Endothelial cell of umbilical vein (primary cell): ENCODE measurements around the gene GPR183. TPM values are rescaled to one million over a fixed set of nuclear protein-coding genes. Genes with fewer than 3 reads are reported as not detected.

Experiments used
- BruUV-seq: library from RNA; stranded (reverse); fragments of 400-500 nt; replicated peaks from 2 replicates; lab custom pipeline; 2021; lab: Mats Ljungman, UMichigan
- CTCF ChIA-PET: fragments of 300-600, 350-600 bp; sonication (Branson Sonifier 250); formaldehyde crosslinking; loops from one replicate; lab custom pipeline; 2021; ENCODE audit warnings: antibody characterized with exemption, inconsistent platforms; lab: Charles Lee
- POLR2A ChIA-PET: fragments of 300-600, 350-600 bp; sonication (Branson Sonifier 250); formaldehyde crosslinking; loops from one replicate; lab custom pipeline; 2021; ENCODE audit warnings: antibody characterized with exemption, inconsistent platforms; lab: Charles Lee
- DNase-seq: peaks from one replicate; pipeline ENCODE4 v3.0.0-alpha.2; 2011; ENCODE audit warnings: low read depth, low spot score
- FAIRE-seq: peaks from 2 replicates; lab custom pipeline; 2011; peaks lifted over from hg19 to GRCh38; lab: Jason Lieb, UNC
- H2AFZ ChIP-seq: 2 replicates; pipeline ENCODE4 v1.6.0; 2012; ENCODE audit warnings: low read depth, low read length, control low read depth, inconsistent platforms
- H3K27ac ChIP-seq: 2 replicates; pipeline ENCODE4 v1.5.1; 2011; ENCODE audit warnings: low read depth, mild to moderate bottlenecking, control low read depth, low read length, moderate library complexity; ENCODE audit not compliant: insufficient read depth
- H3K27me3 ChIP-seq, 2 experiments: 2 replicates each; pipeline versions ENCODE4 v1.6.0 to v1.6.1; 2011; ENCODE audit warnings: low read length in 2 of 2, mixed read lengths in 1 of 2; ENCODE audit not compliant: control insufficient read depth in 2 of 2, insufficient read depth in 2 of 2
- H3K36me3 ChIP-seq, 2 experiments: 2 replicates in 1 of 2; 3 replicates in 1 of 2; pipeline ENCODE4 v1.5.1; 2011; ENCODE audit warnings: low read length in 2 of 2, mild to moderate bottlenecking in 1 of 2, moderate library complexity in 1 of 2; ENCODE audit not compliant: control insufficient read depth in 2 of 2, insufficient read depth in 2 of 2; ENCODE audit errors: extremely low read depth in 1 of 2
- H3K4me1 ChIP-seq: 3 replicates; pipeline ENCODE4 v1.5.1; 2011; ENCODE audit warnings: mild to moderate bottlenecking, low read length; ENCODE audit not compliant: control insufficient read depth, insufficient read depth; ENCODE audit errors: extremely low read depth
- H3K4me2 ChIP-seq: 2 replicates; pipeline ENCODE4 v1.6.1; 2011; ENCODE audit warnings: low read length, control low read depth, mixed read lengths; ENCODE audit not compliant: insufficient read depth
- H3K4me3 ChIP-seq, 3 experiments: fragments of 200-600 bp in 1 of 3; sonication (generic), shearing (Covaris generic) in 1 of 3; replicated peaks in 1 of 3; 2 replicates each; pipeline ENCODE4 v1.5.1; 2011 to 2016; ENCODE audit warnings: control low read depth in 3 of 3, low read length in 3 of 3, mild to moderate bottlenecking in 2 of 3, inconsistent platforms in 1 of 3, low read depth in 1 of 3, moderate library complexity in 1 of 3; ENCODE audit not compliant: insufficient read depth in 1 of 3
- H3K79me2 ChIP-seq: 2 replicates; pipeline ENCODE4 v1.6.0; 2012; ENCODE audit warnings: low read length, inconsistent platforms; ENCODE audit not compliant: control insufficient read depth, insufficient read depth
- H3K9ac ChIP-seq: replicated peaks from 2 replicates; pipeline ENCODE3; 2011; ENCODE audit warnings: low read length, control low read depth; ENCODE audit not compliant: insufficient read depth; ENCODE audit errors: extremely low read depth
- H3K9me1 ChIP-seq: replicated peaks from 3 replicates; pipeline ENCODE4 v1.6.0; 2011; ENCODE audit warnings: mild to moderate bottlenecking, low read length; ENCODE audit not compliant: control insufficient read depth, insufficient read depth; ENCODE audit errors: extremely low read depth
- H3K9me3 ChIP-seq: replicated peaks from 2 replicates; pipeline ENCODE4 v1.5.1; 2012; ENCODE audit warnings: low read length, inconsistent platforms; ENCODE audit not compliant: control insufficient read depth, insufficient read depth
- H4K20me1 ChIP-seq: replicated peaks from 2 replicates; pipeline ENCODE3; 2011; ENCODE audit warnings: mild to moderate bottlenecking, low read length; ENCODE audit not compliant: control insufficient read depth, insufficient read depth; ENCODE audit errors: extremely low read depth
- EZH2 ChIP-seq: IDR thresholded peaks from 2 replicates; pipeline ENCODE4 v1.6.1; 2012; ENCODE audit warnings: borderline replicate concordance, low read depth, mild to moderate bottlenecking, moderate library complexity, low read length, inconsistent platforms; ENCODE audit not compliant: severe bottlenecking
- FOS ChIP-seq: IDR thresholded peaks from 2 replicates; pipeline ENCODE4 v1.6.1; 2011; ENCODE audit warnings: mild to moderate bottlenecking, low read length, moderate library complexity, borderline replicate concordance; ENCODE audit not compliant: insufficient read depth
- GATA2 ChIP-seq: IDR thresholded peaks from 2 replicates; pipeline ENCODE4 v1.7.0; 2011; ENCODE audit warnings: low read depth, mild to moderate bottlenecking, moderate library complexity, mixed read lengths, low read length; ENCODE audit not compliant: insufficient read length, insufficient read depth
- MYC ChIP-seq: IDR thresholded peaks from one replicate; pipeline ENCODE4 v1.6.1; 2011; ENCODE audit warnings: mild to moderate bottlenecking, low read depth, low read length
- POLR2AphosphoS5 ChIP-seq: IDR thresholded peaks from 2 replicates; pipeline ENCODE4 v1.6.1; 2012; ENCODE audit warnings: low read depth, mild to moderate bottlenecking, control low read depth, low read length, moderate library complexity; ENCODE audit not compliant: insufficient read depth
- dilution Hi-C: fragments of 300-500 bp; cut with MboI; formaldehyde crosslinking; loops from one replicate; pipeline ENCODE4 v1.15.0; 2019; ENCODE audit warnings: low sequenced_read_pairs; ENCODE audit not compliant: extremely low pct_ligation_motif_present
- intact Hi-C: fragments of 100-400 bp; cut with micrococcal nuclease; formaldehyde crosslinking; loops from one replicate; pipeline ENCODE4 v1.10.0; 2022
- polyA plus RNA-seq, 4 experiments: library from polyadenylated mRNA; depleted of rRNA in 3 of 4; stranded (reverse) in 3 of 4; unstranded in 1 of 4; fragments of >200 nt; gene quantifications; 2 replicates each; pipeline versions ENCODE4 v1.2.1 to v1.2.3, GENCODE V29; 2011 to 2012; ENCODE audit warnings: missing spikeins in 1 of 4
- total RNA-seq: library from RNA; stranded (reverse); gene quantifications from 2 replicates; pipeline ENCODE4 v1.2.3, GENCODE V29; 2021
- TF ChIP-seq, protein P1 (sequence below), 2 donors: IDR thresholded peaks; 1 replicate in 1 of 2; 2 replicates in 1 of 2; pipeline ENCODE4 v1.5.1; 2011; ENCODE audit warnings: low read length in 2 of 2, mild to moderate bottlenecking in 2 of 2, moderate library complexity in 2 of 2, control low read depth in 1 of 2, inconsistent platforms in 1 of 2, low read depth in 1 of 2; ENCODE audit not compliant: insufficient read depth in 1 of 2; ENCODE audit errors: extremely low read depth in 1 of 2

The GPR183 gene
- total and polyA plus RNA-seq, 2 donors (not counting 3 experiments of a cell fraction or from before 2014, with no cell fraction given), result 0.23 TPM; not detected in 1

DNA sequence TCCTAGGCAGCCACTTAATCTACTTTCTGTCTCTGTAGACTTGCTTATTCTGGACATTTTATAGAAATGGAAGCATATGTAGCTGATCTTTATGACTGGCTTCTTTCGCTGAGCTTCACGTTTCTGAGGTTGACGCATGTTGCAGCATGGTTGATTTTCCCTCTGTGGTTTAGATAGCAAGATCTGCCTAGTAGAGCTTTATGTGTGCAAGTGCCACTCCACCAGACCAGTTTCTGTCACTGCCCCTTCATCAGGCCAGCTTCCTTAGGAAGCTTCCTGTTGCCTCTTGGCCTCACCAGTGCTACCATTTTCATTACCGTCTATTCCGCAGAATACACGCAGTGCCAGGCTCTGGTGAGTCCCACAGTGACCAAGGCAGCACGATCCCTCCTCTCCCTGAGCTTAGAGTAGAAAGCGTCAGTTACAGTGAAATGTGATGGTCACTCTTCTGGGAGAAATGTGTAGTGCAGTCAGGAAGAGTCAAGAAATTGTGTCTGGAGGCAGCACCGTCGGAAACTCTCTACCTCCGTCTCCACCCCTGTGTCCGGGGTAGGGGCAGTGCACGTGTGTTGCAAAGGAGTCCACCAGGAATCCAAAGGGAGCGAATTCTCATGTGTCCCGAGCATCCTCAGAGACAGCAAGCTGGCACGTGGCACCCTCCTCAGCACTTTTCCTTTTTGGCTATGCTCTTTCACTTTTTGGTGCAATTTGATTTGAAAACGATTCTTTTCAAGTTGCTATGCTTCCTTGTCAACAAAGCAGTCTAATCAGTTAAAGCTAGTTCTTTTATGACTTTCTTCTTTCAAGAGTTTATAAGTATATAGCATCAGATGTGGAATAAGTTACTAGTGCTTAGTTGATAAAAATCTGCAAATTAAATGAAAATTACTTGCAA lies 45.4 kb upstream of the GPR183 start:
- dilution Hi-C loops (no loop called here), intact Hi-C loops (no loop called here)
- no TSS peak for BruUV-seq
- POLR2A ChIA-PET, result no interaction called here
- Histone ChIP-seq H2AFZ (no peak overlapping the region), H3K36me3 (peaks cover 0 to 4% of the 10 kb centered on the region in 2 experiments), H4K20me1 (no peaks in the 10 kb centered on the region), H3K27me3 (no peaks in the 10 kb centered on the region), H3K4me2 (no peak overlapping the region), H3K9me1 (no peaks in the 10 kb centered on the region), H3K4me1 (peaks cover 19% of the 10 kb centered on the region), H3K79me2 (no peaks in the 10 kb centered on the region), H3K27ac (no peak overlapping the region), H3K9ac (no peak overlapping the region), H3K9me3 (no peaks in the 10 kb centered on the region), H3K4me3 (no peak overlapping the region)
- FAIRE-seq (no peak), DNase-seq (no peak)
- CTCF ChIA-PET, result interaction anchor here (1.1 to 1.5 kb wide), 3 partner anchors 32 to 83 kb away, joined by 4 to 7 read pairs (median 4); no protein-coding TSS in a partner anchor
- TF ChIP-seq EZH2 (no peak), POLR2AphosphoS5 (no peak), MYC (no peak), GATA2 (no peak), FOS (no peak)
- TF ChIP-seq, protein P1, sequence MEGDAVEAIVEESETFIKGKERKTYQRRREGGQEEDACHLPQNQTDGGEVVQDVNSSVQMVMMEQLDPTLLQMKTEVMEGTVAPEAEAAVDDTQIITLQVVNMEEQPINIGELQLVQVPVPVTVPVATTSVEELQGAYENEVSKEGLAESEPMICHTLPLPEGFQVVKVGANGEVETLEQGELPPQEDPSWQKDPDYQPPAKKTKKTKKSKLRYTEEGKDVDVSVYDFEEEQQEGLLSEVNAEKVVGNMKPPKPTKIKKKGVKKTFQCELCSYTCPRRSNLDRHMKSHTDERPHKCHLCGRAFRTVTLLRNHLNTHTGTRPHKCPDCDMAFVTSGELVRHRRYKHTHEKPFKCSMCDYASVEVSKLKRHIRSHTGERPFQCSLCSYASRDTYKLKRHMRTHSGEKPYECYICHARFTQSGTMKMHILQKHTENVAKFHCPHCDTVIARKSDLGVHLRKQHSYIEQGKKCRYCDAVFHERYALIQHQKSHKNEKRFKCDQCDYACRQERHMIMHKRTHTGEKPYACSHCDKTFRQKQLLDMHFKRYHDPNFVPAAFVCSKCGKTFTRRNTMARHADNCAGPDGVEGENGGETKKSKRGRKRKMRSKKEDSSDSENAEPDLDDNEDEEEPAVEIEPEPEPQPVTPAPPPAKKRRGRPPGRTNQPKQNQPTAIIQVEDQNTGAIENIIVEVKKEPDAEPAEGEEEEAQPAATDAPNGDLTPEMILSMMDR (IDR thresholded peaks at IDR 0.05; ENCODE audit: extremely low read depth in 1 of 2, insufficient read depth in 1 of 2, low read depth in 1 of 2, low read length in 2 of 2), result no peak
